TTC549 (cell line): ENCODE results near the gene ZFAND6.

ENCODE experiments used
- FAIRE-seq: peaks from 2 replicates; lab custom pipeline; 2012; peaks lifted over from hg19 to GRCh38; lab: Jason Lieb, UNC

ZFAND6 gene

DNA sequence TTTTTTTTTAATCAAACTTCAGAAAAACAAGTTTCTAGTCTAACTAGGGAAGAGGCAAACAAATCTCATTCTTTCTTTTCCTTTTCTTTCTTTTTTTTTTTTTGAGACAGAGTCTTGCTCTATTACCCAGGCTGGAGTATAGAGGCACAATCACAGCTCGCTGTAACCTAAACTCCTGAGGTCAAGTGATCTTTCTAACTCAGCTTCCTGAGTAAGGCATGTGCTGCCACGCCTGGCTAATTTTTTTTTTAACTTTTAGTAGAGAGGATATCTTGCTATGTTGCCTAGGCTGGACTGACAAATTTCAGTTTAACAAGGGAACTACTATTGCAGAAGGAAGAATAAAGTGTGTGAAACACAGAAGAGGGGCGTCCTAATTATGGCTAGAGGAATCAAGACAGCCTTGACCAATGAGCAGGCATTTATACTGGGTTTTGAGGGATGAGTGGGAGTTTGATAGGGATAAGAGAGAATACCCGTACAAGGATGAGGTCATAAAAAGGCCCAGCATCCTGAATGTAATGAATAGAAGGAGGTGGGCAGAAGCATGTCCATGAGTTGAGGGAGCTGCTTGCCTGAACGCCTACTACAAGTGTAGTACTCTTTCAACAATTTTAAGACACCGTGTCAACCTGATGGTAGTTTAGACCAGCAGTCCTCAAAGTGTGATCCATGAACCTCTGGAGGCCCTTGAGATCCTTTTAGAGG is 6.7 kb upstream of the ZFAND6 start:
- no peak for FAIRE-seq

GRCh38 chr15:80055933-80056332 is 3.5 kb upstream of the ZFAND6 start:
- FAIRE-seq: no peak

DNA sequence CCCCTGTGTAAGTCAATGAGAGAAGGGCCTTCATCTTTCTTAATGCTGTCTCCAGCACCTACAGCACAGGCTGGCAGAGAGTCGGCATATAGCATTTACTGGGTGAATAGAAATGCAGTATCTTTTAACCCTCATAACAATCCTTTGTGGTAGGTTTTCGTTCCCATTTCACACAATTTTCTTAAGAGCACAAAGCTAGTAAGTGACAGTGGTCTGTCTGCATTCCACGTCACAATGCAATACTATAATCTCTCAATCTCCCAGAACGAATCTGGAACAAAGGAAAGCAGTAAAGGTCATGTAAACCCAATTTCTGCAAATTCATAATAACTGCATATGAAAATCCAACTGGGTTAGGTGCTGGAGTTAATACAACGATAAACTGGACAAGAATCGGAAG is 1.4 kb upstream of the ZFAND6 start:
- FAIRE-seq: no peak

DNA sequence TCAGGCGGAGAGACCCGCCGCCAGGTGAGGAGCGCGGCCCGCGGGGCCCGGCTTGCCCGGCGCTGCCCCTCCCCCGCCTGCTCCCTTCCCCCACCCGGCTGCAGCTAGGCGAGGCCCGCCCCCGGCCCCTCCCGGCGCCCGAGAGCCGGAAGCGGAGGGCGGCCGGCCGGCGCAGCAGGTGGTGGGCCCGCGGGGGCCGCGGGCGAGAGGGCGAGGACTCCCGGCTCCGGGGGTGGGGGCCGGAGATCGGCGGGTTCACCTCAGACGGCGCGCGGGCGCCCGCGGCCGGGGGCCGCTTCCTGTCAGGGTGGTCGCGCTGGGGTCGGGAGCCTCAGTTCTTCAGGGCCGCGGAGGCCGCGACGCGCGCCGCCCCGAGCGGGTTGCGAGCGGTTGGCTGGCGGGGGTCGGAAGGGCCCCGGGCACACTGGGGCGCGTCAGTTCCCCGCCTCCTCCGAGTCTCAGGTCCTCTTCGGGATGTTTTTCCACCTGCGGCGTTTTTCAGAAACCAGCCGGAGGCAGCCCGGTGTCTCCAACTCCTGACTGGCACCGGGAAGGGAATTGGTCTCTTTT is 395 bp downstream of the ZFAND6 start:
- no peak for FAIRE-seq

DNA sequence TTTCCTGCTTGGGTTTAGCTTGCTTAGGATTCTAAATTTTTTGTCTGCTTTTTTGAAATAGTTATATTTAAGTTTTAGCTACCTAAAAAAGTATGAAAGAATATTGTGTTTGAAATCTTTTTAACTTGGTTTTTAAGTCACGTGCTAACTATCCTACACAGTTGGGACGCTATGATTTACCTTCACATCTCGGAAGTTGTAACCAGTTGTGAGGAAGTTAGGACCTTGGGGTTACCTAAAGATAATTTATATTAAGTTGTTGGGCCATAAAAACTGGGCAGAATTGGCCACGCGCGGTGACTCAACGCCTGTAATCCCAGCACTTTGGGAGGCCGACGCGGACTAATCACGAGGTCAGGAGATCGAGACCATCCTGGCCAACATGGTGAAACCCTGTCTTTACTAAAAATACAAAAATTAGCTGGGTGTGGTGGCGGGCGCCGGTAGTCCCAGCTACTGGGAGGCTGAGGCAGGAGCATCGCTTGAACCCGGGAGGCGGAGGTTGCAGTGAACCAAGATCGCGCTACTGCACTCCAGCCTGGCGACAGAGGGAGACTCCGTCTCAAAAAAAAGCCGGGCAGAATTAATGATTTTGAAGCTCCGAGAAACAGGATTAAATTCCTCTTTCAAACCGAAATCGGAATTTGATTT is 1.0 kb downstream of the ZFAND6 start:
- no peak for FAIRE-seq

- no peak for FAIRE-seq
Measured at GRCh38 chr15:80061582-80061981, 2.1 kb downstream of the ZFAND6 start.

- no peak for FAIRE-seq
Measured at GRCh38 chr15:80066912-80067311, 7.4 kb downstream of the ZFAND6 start.

DNA sequence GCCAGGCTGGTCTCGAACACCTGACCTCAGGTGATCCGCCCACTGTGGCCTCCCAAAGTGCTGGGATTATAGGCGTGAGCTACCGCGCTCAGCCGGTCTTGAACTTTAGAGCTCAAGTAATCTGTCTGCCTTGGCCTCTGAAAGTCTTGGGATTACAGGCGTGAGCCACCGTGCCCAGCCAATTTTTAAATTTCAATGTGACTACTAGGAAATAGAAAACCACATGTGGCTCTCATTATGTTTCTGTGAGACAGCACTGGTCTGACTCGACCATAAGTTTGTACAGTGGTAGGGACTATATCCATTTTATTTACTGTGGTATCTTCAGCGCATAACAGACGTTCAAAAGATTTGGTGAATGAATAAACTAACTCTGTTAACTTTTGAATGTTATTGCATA is 9.1 kb downstream of the ZFAND6 start:
- FAIRE-seq: no peak

DNA sequence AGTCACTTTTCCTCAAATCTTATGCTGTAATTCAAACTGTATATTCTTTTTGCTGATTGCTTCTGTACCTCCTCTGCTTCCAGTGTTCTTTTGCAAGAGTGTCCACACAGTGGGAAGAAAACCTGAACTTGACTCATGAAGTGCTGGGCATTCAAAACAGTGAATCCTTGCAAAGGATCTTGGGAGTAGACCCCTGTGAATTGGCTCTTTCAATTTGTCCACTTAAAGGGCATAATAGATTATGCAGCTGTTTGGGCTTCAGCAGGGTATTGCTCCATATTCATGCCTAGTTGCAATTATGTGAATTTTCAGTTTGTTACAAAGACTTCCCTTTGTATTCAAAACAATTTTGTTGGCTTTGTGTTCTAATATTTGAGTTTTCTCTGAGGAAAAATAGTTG is 11.4 kb downstream of the ZFAND6 start:
- no peak for FAIRE-seq

- no peak for FAIRE-seq
Measured at GRCh38 chr15:80071652-80072051, 12.2 kb downstream of the ZFAND6 start.

DNA sequence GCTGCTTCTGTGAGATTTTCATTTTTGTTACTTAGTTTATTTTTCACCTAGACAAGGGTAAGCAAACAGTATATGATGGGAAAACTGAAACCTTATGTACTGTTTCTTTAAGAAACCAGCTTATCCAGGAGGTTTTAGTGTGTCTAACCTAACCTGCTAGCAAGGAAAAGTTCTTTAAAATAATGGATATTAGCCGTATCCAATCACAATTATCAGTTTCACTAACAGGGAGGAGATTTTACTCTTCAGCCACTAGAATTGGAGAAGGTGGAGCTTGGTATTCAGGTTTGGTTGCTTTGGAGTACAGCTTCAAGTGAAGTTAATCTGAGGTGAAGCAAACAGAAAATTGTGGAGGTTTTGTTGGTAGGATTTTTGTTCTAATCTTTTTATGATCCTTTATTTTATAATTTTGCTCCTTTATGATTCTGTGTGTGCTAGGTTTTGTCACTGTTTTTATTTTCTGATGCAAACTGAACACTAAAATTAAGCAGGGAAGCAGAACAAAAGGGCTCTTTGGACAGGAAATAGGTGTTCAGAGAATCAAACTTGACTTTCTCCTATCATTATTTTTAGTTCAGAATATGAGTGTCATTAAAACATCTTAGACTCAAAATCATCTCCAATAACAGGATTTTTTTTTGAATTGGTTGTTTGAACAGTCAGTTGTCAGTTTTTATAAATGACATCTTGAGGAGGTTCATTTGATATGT is 13.0 kb downstream of the ZFAND6 start:
- peak; percentile 98 for FAIRE-seq

- no peak for FAIRE-seq
Measured at GRCh38 chr15:80073197-80073596, 13.7 kb downstream of the ZFAND6 start.

- FAIRE-seq: no peak
Measured at GRCh38 chr15:80076321-80077318, 17.1 kb downstream of the ZFAND6 start.

DNA sequence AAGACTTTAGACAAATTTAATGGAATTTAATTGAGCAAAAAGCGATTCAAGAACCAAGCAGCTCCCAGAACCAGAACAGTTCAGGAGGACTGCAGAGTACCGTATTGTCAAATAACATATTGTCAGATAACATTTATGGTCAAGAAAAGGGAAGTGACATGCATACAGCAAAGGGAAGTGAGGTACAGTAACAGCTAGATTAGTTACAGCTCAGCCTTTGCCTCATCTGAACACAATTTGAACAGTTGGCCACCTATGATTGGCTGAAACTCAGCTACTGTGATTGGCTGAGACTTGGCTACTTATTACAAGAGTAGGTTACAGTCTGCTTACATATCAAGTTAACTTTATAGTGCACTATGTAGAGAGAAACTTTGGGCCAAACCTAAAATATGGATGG is 21.9 kb downstream of the ZFAND6 start:
- FAIRE-seq: no peak

GRCh38 chr15:80087104-80087503 is 27.6 kb downstream of the ZFAND6 start:
- FAIRE-seq: no peak

DNA sequence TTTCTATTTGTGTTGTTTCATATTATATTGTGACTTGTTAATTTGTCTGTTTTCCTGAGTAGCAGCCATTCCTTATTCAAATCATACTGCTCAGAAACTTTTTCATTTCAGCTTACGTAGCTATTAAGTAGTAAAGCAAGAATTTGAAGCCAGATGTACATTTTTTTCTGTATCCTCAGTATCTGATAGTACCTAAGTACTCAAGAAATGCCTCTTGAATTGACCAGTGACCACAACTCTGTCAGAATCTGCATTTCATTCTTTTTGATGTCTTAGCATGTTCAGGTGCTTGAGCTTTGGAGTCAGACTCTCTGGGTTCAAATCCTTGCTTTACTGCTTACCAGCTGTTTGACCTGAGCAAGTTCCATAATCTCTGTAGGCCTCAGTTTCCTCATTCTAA is 30.6 kb downstream of the ZFAND6 start:
- no peak for FAIRE-seq

GRCh38 chr15:80090879-80091503 is 31.5 kb downstream of the ZFAND6 start:
- FAIRE-seq: no peak

- FAIRE-seq: no peak
Measured at GRCh38 chr15:80093854-80094418, 34.5 kb downstream of the ZFAND6 start.

GRCh38 chr15:80095511-80095910 is 36.0 kb downstream of the ZFAND6 start:
- FAIRE-seq: no peak

DNA sequence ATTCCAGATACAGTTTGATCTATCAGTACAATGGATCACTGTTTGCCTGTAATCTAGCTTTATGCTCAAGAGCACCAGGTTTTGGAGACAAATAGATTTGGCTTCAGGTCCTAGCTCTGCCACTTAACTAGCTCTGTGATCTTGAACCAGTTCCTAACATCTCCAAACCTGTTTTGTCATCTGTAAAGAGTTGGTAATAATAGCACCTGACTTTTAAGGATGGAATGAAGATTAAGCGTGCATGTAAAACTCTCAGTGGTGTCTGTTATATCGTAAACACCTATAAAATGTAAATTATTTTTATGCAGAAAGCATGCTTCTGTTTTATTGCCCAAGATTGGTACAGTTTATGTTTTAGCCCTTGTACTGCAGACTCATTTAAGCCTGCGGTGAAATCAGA is 36.5 kb downstream of the ZFAND6 start:
- FAIRE-seq: no peak

DNA sequence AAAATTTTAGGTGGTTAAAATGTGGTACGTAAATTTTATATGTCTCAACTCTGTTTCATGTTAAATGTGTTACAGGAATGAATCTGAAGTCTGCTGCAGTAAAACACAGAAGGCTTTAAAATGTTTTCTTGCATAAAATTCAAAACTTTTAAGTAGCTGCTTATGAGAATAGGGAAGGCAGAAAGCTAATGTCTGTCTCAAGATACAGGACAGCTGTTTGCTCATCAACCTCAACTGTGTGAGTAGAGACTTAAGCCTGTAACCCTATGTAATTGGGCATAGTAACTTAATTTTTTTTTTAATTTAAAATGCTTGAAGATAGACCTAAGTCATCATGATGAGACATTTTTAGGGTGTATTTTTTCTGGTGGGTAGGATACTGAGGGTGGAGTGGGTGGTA is 38.9 kb downstream of the ZFAND6 start:
- FAIRE-seq: no peak
